OCI-LY3 (cell line): Measurements from ENCODE around the gene ROR1.

Experiments used
- EZH2phosphoT487 ChIP-seq: fragments of 200-600 bp; shearing (Covaris generic); IDR thresholded peaks from 2 replicates; pipeline ENCODE4 v1.6.1; 2018; ENCODE audit warnings: antibody characterized with exemption, mixed run types, low read depth
- TF ChIP-seq, protein P1 (sequence below): fragments of 200-600, 300-600 bp; sonication (generic); IDR thresholded peaks from 2 replicates; pipeline ENCODE4 v1.5.1; 2014; ENCODE audit warnings: antibody characterized with exemption, low read length, low read depth

DNA sequence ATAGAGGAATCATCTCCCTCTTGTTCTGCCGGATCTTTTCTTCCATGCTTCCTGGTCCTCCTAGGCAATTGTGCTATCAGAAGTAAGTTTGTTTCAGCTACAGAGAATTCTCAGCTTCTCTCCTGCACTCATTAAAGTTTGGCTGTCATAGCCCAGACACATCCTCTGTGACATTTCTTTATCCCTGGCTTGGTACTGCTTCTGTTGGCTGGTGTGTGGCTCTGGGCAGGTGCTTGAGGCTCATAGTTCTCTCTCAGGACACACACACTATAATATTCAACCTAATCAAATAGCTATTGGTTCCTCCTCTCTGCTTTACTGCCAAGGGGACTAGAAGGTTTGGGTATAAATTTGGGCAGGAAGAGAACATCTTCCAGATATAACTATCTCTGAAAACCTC is 172.1 kb downstream of the ROR1 start:
- TF ChIP-seq, protein P1, sequence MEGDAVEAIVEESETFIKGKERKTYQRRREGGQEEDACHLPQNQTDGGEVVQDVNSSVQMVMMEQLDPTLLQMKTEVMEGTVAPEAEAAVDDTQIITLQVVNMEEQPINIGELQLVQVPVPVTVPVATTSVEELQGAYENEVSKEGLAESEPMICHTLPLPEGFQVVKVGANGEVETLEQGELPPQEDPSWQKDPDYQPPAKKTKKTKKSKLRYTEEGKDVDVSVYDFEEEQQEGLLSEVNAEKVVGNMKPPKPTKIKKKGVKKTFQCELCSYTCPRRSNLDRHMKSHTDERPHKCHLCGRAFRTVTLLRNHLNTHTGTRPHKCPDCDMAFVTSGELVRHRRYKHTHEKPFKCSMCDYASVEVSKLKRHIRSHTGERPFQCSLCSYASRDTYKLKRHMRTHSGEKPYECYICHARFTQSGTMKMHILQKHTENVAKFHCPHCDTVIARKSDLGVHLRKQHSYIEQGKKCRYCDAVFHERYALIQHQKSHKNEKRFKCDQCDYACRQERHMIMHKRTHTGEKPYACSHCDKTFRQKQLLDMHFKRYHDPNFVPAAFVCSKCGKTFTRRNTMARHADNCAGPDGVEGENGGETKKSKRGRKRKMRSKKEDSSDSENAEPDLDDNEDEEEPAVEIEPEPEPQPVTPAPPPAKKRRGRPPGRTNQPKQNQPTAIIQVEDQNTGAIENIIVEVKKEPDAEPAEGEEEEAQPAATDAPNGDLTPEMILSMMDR = no peak
- TF ChIP-seq EZH2phosphoT487 = no peak
